ENCODE data around the gene PCK1. TPM values are rescaled to one million over a fixed set of nuclear protein-coding genes. Genes with fewer than 3 reads are reported as not detected.
A peak's percentile ranks its signal among the peaks of the same experiment; 100 is the strongest.

The PCK1 gene
- total and polyA plus RNA-seq, 2 of the 13 experiments (the other 11 are each of a cell fraction or from before 2014, with no cell fraction given): 6.5 to 12.6 TPM

DNA sequence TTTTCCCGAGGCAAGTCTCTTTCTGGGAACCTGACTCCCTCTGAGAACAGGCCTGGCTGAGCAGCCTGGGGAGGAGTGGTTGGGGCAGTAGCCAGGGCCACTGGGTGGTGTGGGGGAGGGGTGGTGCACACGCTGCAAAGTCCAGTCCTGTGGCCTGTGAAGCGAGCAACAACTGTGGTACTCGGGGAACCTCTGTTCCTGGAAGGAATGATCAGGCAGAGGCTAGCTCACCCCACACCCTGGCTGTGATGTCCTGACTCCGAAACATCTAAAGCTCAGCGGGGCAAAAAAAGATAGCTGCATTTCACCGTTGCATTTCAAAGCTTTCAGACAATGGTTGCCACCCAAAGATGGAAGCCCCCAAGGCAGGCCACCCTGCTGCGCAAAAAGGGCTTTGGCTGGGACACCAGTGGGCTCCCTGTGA, 25.5 kb downstream of the PCK1 start (continued):
- TF ChIP-seq, protein P1, sequence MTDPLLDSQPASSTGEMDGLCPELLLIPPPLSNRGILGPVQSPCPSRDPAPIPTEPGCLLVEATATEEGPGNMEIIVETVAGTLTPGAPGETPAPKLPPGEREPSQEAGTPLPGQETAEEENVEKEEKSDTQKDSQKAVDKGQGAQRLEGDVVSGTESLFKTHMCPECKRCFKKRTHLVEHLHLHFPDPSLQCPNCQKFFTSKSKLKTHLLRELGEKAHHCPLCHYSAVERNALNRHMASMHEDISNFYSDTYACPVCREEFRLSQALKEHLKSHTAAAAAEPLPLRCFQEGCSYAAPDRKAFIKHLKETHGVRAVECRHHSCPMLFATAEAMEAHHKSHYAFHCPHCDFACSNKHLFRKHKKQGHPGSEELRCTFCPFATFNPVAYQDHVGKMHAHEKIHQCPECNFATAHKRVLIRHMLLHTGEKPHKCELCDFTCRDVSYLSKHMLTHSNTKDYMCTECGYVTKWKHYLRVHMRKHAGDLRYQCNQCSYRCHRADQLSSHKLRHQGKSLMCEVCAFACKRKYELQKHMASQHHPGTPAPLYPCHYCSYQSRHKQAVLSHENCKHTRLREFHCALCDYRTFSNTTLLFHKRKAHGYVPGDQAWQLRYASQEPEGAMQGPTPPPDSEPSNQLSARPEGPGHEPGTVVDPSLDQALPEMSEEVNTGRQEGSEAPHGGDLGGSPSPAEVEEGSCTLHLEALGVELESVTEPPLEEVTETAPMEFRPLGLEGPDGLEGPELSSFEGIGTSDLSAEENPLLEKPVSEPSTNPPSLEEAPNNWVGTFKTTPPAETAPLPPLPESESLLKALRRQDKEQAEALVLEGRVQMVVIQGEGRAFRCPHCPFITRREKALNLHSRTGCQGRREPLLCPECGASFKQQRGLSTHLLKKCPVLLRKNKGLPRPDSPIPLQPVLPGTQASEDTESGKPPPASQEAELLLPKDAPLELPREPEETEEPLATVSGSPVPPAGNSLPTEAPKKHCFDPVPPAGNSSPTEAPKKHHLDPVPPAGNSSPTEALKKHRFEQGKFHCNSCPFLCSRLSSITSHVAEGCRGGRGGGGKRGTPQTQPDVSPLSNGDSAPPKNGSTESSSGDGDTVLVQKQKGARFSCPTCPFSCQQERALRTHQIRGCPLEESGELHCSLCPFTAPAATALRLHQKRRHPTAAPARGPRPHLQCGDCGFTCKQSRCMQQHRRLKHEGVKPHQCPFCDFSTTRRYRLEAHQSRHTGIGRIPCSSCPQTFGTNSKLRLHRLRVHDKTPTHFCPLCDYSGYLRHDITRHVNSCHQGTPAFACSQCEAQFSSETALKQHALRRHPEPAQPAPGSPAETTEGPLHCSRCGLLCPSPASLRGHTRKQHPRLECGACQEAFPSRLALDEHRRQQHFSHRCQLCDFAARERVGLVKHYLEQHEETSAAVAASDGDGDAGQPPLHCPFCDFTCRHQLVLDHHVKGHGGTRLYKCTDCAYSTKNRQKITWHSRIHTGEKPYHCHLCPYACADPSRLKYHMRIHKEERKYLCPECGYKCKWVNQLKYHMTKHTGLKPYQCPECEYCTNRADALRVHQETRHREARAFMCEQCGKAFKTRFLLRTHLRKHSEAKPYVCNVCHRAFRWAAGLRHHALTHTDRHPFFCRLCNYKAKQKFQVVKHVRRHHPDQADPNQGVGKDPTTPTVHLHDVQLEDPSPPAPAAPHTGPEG (CRISPR knock-in tag; IDR thresholded peaks at IDR 0.05): no peak
- TF ChIP-seq, protein P2, sequence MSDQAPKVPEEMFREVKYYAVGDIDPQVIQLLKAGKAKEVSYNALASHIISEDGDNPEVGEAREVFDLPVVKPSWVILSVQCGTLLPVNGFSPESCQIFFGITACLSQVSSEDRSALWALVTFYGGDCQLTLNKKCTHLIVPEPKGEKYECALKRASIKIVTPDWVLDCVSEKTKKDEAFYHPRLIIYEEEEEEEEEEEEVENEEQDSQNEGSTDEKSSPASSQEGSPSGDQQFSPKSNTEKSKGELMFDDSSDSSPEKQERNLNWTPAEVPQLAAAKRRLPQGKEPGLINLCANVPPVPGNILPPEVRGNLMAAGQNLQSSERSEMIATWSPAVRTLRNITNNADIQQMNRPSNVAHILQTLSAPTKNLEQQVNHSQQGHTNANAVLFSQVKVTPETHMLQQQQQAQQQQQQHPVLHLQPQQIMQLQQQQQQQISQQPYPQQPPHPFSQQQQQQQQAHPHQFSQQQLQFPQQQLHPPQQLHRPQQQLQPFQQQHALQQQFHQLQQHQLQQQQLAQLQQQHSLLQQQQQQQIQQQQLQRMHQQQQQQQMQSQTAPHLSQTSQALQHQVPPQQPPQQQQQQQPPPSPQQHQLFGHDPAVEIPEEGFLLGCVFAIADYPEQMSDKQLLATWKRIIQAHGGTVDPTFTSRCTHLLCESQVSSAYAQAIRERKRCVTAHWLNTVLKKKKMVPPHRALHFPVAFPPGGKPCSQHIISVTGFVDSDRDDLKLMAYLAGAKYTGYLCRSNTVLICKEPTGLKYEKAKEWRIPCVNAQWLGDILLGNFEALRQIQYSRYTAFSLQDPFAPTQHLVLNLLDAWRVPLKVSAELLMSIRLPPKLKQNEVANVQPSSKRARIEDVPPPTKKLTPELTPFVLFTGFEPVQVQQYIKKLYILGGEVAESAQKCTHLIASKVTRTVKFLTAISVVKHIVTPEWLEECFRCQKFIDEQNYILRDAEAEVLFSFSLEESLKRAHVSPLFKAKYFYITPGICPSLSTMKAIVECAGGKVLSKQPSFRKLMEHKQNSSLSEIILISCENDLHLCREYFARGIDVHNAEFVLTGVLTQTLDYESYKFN (CRISPR knock-in tag; conservative IDR thresholded peaks at IDR 0.05): peak; percentile 83
- TF ChIP-seq ZNF709 (CRISPR knock-in tag; IDR thresholded peaks at IDR 0.05) (peak; percentile 20; the same call in 1 of the 2 replicates), LCORL (IDR thresholded peaks at IDR 0.05) (no peak), LCORL (CRISPR knock-in tag; IDR thresholded peaks at IDR 0.05) (peak; percentile 75), NFE2L2 (IDR thresholded peaks at IDR 0.05; ENCODE audit: low read length) (no peak), ZNF570 (CRISPR knock-in tag; IDR thresholded peaks at IDR 0.05; ENCODE audit: borderline replicate concordance) (no peak), FOXA1 (IDR thresholded peaks at IDR 0.05) (no peak), FOXA1 (CRISPR knock-in tag; IDR thresholded peaks at IDR 0.05) (no peak), PCBP1 (IDR thresholded peaks at IDR 0.05; ENCODE audit: borderline replicate concordance, low read depth, low read length) (no peak), HNF4A (CRISPR knock-in tag; IDR thresholded peaks at IDR 0.05) (peak; percentile 93), KAT8 (CRISPR knock-in tag; IDR thresholded peaks at IDR 0.05) (peak; percentile 51; the same call in 1 of the 2 replicates), TP53 (CRISPR knock-in tag; conservative IDR thresholded peaks at IDR 0.05) (no peak), RFXANK (CRISPR knock-in tag; IDR thresholded peaks at IDR 0.05) (no peak), NFIC (IDR thresholded peaks at IDR 0.05; ENCODE audit: low read length) (no peak), HOXA5 (CRISPR knock-in tag; IDR thresholded peaks at IDR 0.05) (no peak), ZNF766 (CRISPR knock-in tag; IDR thresholded peaks at IDR 0.05; ENCODE audit: borderline replicate concordance) (peak; percentile 57; the same call in 1 of the 2 replicates), RFX3 (CRISPR knock-in tag; IDR thresholded peaks at IDR 0.05) (no peak), HMGA1 (CRISPR knock-in tag; conservative IDR thresholded peaks at IDR 0.05) (no peak)
- TF ChIP-seq, protein P3, sequence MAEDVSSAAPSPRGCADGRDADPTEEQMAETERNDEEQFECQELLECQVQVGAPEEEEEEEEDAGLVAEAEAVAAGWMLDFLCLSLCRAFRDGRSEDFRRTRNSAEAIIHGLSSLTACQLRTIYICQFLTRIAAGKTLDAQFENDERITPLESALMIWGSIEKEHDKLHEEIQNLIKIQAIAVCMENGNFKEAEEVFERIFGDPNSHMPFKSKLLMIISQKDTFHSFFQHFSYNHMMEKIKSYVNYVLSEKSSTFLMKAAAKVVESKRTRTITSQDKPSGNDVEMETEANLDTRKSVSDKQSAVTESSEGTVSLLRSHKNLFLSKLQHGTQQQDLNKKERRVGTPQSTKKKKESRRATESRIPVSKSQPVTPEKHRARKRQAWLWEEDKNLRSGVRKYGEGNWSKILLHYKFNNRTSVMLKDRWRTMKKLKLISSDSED (CRISPR knock-in tag; IDR thresholded peaks at IDR 0.05): no peak
- TF ChIP-seq, protein P4, sequence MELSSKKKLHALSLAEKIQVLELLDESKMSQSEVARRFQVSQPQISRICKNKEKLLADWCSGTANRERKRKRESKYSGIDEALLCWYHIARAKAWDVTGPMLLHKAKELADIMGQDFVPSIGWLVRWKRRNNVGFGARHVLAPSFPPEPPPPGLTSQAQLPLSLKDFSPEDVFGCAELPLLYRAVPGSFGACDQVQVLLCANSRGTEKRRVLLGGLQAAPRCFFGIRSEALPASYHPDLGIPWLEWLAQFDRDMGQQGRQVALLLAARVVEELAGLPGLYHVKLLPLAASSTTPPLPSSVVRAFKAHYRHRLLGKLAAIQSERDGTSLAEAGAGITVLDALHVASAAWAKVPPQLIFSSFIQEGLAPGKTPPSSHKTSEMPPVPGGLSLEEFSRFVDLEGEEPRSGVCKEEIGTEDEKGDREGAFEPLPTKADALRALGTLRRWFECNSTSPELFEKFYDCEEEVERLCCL (CRISPR knock-in tag; IDR thresholded peaks at IDR 0.05; ENCODE audit: borderline replicate concordance): no peak; the same call in 1 of the 2 replicates
